ENCODE data around the gene DENND6B. TPM values are rescaled to one million over a fixed set of nuclear protein-coding genes. Genes with fewer than 3 reads are reported as not detected.
A peak's percentile ranks its signal among the peaks of the same experiment; 100 is the strongest.

DENND6B gene
- total and polyA plus RNA-seq, 2 of the 13 experiments (the other 11 are each of a cell fraction or from before 2014, with no cell fraction given): 0.95 to 3.8 TPM

DNA sequence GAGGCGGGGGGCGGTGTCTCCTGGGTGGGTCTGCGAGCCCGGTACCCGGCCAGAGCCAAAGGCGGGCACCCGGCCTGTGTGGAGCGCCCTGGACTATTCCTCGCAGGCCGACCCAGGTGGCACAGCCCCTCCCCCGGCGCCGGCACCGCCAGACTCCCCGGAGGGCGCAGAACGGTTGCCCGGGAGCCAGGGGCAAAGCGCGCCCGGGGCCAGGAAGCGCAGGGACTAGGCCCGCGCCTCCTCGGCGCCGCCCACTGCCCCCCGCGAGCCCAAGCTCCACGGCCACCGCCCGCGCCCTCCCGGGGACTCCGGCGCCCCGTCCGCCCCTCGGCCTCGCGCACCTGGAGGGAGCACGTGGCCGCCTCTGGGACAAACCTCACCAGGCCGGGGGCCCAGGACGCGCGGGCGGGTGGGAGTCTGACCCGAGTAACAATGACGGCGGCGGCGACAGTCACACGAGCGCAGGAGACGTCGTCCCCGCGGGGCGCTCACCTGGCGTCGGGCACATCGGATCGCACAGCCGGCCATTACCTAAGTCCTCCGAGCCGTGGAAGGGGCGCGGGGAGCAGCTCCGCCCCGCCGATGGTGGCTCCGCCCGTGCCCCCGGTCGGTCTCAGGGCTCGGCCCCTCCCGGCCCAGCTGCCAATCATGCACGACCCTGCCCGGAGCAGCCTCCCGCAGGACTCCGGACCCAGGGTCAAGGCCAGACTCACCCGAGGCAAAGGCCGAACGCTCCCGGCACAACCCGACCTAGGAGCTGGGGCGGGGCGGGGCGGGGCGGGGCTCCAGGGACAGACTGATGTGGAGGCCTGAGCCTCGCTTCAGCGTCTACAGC lies 26.8 kb downstream of the DENND6B start:
- no peaks in the 10 kb centered on the region; a peak in 1 of 5 replicates for H3K36me3 ChIP-seq (replicated peaks in 1 of 2; ENCODE audit: control insufficient read depth in 1 of 2, insufficient read depth in 2 of 2, low read length in 2 of 2)
- WGBS (ENCODE audit: low lambda C conversion rate): 96% methylated on average over 40 of the region's 93 CpGs
- FAIRE-seq (no peak), ATAC-seq (no peak), DNase-seq (ENCODE audit: low spot score) (no peak)
- ChIA-PET POLR2A (no interaction called here), CTCF (ENCODE audit: low intra/inter-chr PET ratio, low total read pairs) (no interaction called here)
- H3K27ac ChIP-seq (ENCODE audit: extremely low read length, insufficient read depth, low read length): no peak overlapping the region
- no peak overlapping the region for H3K4me2 ChIP-seq (ENCODE audit: low read depth, low read length)
- no peak overlapping the region for H3K9ac ChIP-seq (ENCODE audit: insufficient read depth, low read depth, low read length)
- no peak overlapping the region for H2AFZ ChIP-seq (ENCODE audit: low read length)
- H3K9me3 ChIP-seq (ENCODE audit: low read length): no peaks in the 10 kb centered on the region
- H3K27me3 ChIP-seq (ENCODE audit: control insufficient read depth in 1 of 2, insufficient read depth in 2 of 2, low read length in 2 of 2): no peaks in the 10 kb centered on the region
- H4K20me1 ChIP-seq (ENCODE audit: insufficient read depth, low read length): peaks cover 12% of the 10 kb centered on the region; the same call in 1 of the 2 replicates
- no peak overlapping the region for H3K4me3 ChIP-seq (replicated peaks in 1 of 3; ENCODE audit: insufficient read depth in 1 of 3, low read depth in 2 of 3, low read length in 3 of 3)
- H3K4me1 ChIP-seq (ENCODE audit: insufficient read depth, low read length): peaks cover 86% of the 10 kb centered on the region
- no TSS peak for BruUV-seq (replicated peaks)
- intact Hi-C loops (cut with micrococcal nuclease; ENCODE audit: unreplicated experiment): loop anchor here (10.0 kb wide), 1 partner anchor 875 kb away; no protein-coding TSS in a partner anchor
- in situ Hi-C loops (cut with HindIII; ENCODE audit: extremely low pct_ligation_motif_present, low pct_unique_long_range_greater_than_20kb): no loop called here
- H3K79me2 ChIP-seq (ENCODE audit: insufficient read depth, low read length): peaks cover 76% of the 10 kb centered on the region
- TF ChIP-seq MAFF (IDR thresholded peaks at IDR 0.05; ENCODE audit: low read depth, low read length) (no peak), RARA (CRISPR knock-in tag; IDR thresholded peaks at IDR 0.05) (peak; percentile 40; the same call in 1 of the 2 replicates), ZNF446 (CRISPR knock-in tag; IDR thresholded peaks at IDR 0.05) (no peak), HOXA3 (CRISPR knock-in tag; IDR thresholded peaks at IDR 0.05) (peak; percentile 39; the same call in 1 of the 2 replicates), PHF21A (CRISPR knock-in tag; IDR thresholded peaks at IDR 0.05) (no peak), ZNF562 (CRISPR knock-in tag; IDR thresholded peaks at IDR 0.05; ENCODE audit: borderline replicate concordance) (no peak), RARG (CRISPR knock-in tag; IDR thresholded peaks at IDR 0.05; ENCODE audit: low read depth) (no peak), MLLT10 (CRISPR knock-in tag; IDR thresholded peaks at IDR 0.05) (no peak), NCOA1 (CRISPR knock-in tag; IDR thresholded peaks at IDR 0.05) (no peak), ZNF790 (CRISPR knock-in tag; IDR thresholded peaks at IDR 0.05; ENCODE audit: borderline replicate concordance) (no peak), NCOR1 (IDR thresholded peaks at IDR 0.05; ENCODE audit: borderline replicate concordance, low read length) (peak; percentile 47; the same call in 1 of the 2 replicates), HNF4A (CRISPR knock-in tag; IDR thresholded peaks at IDR 0.05) (peak; percentile 75), ZBTB38 (CRISPR knock-in tag; IDR thresholded peaks at IDR 0.05) (peak; percentile 32; the same call in 1 of the 2 replicates), KLF13 (CRISPR knock-in tag; IDR thresholded peaks at IDR 0.05) (no peak), SRSF4 (IDR thresholded peaks at IDR 0.05; ENCODE audit: low read depth, low read length, poor library complexity, severe bottlenecking) (no peak), ZNF441 (CRISPR knock-in tag; IDR thresholded peaks at IDR 0.05; ENCODE audit: borderline replicate concordance) (no peak), HNRNPL (IDR thresholded peaks at IDR 0.05; ENCODE audit: low read depth, low read length) (0 out of 2 replicates have a peak, but pooled peaks have one; percentile 31), GATA4 (IDR thresholded peaks at IDR 0.05; ENCODE audit: borderline replicate concordance, low read depth) (no peak), MAZ (IDR thresholded peaks at IDR 0.05; ENCODE audit: borderline replicate concordance, low read depth, low read length) (no peak), MAZ (CRISPR knock-in tag; IDR thresholded peaks at IDR 0.05; ENCODE audit: low read depth) (no peak), ZNF577 (CRISPR knock-in tag; IDR thresholded peaks at IDR 0.05; ENCODE audit: borderline replicate concordance, low read depth) (no peak)
- TF ChIP-seq, protein P1, sequence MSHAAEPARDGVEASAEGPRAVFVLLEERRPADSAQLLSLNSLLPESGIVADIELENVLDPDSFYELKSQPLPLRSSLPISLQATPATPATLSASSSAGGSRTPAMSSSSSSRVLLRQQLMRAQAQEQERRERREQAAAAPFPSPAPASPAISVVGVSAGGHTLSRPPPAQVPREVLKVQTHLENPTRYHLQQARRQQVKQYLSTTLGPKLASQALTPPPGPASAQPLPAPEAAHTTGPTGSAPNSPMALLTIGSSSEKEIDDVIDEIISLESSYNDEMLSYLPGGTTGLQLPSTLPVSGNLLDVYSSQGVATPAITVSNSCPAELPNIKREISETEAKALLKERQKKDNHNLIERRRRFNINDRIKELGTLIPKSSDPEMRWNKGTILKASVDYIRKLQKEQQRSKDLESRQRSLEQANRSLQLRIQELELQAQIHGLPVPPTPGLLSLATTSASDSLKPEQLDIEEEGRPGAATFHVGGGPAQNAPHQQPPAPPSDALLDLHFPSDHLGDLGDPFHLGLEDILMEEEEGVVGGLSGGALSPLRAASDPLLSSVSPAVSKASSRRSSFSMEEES (CRISPR knock-in tag; IDR thresholded peaks at IDR 0.05): no peak

Data from HepG2 (cell line).